Measurements from ENCODE around the gene AP1S1.
"Not testable (repeated sequence)": the region's sequence is repeated elsewhere in the genome, so short reads cannot be mapped to it uniquely, and the experiment has no call there.

The AP1S1 gene

GRCh38 chr7:101179713-101180112 is 25.4 kb downstream of the AP1S1 start:
- DNase-seq = no peak
- H3K4me3 ChIP-seq (ENCODE audit: insufficient read depth, low read depth, low read length, poor library complexity, severe bottlenecking) = no peak overlapping the region

GRCh38 chr7:101180130-101180755 is 26.0 kb downstream of the AP1S1 start, which contains the start of gene NAT16:
TSS of gene NAT16 (minus strand) at chr7:101180293. CDS start at chr7:101174807, 5,486 bp downstream.
- Histone ChIP-seq H3K4me3 (ENCODE audit: insufficient read depth, low read depth, low read length, poor library complexity, severe bottlenecking) (no peak within 1 kb of the TSS), H3K4me1 (ENCODE audit: control insufficient read depth, insufficient read depth, low read length, poor library complexity, severe bottlenecking) (peaks cover 16% of the 10 kb centered on the region), H3K27me3 (replicated peaks; ENCODE audit: control insufficient read depth, insufficient read depth, low read length, poor library complexity, severe bottlenecking) (peaks cover 53% of the 10 kb centered on the region), H3K36me3 (ENCODE audit: control insufficient read depth, insufficient read depth, low read length) (no peaks in the 10 kb centered on the region), H3K27ac (ENCODE audit: insufficient read depth, low read length, poor library complexity, severe bottlenecking) (no peak within 1 kb of the TSS), H3K9me3 (ENCODE audit: control insufficient read depth, low read length) (no peaks in the 10 kb centered on the region)
- no peak for DNase-seq

More at GRCh38 chr7:101179713-101180112, 25.4 kb downstream of the AP1S1 start:
- Histone ChIP-seq H3K9me3 (ENCODE audit: control insufficient read depth, low read length) (no peaks in the 10 kb centered on the region), H3K27me3 (replicated peaks; ENCODE audit: control insufficient read depth, insufficient read depth, low read length, poor library complexity, severe bottlenecking) (peaks cover 57% of the 10 kb centered on the region), H3K36me3 (ENCODE audit: control insufficient read depth, insufficient read depth, low read length) (no peaks in the 10 kb centered on the region), H3K27ac (ENCODE audit: insufficient read depth, low read length, poor library complexity, severe bottlenecking) (no peak overlapping the region), H3K4me1 (ENCODE audit: control insufficient read depth, insufficient read depth, low read length, poor library complexity, severe bottlenecking) (peaks cover 16% of the 10 kb centered on the region)

GRCh38 chr7:101185258-101185839 is 31.1 kb downstream of the AP1S1 start:
- H3K4me3 ChIP-seq (ENCODE audit: insufficient read depth, low read depth, low read length, poor library complexity, severe bottlenecking) = no peak overlapping the region
- H3K4me1 ChIP-seq (ENCODE audit: control insufficient read depth, insufficient read depth, low read length, poor library complexity, severe bottlenecking) = peaks cover 2% of the 10 kb centered on the region
- H3K9me3 ChIP-seq (ENCODE audit: control insufficient read depth, low read length) = no peaks in the 10 kb centered on the region
- H3K27me3 ChIP-seq (replicated peaks; ENCODE audit: control insufficient read depth, insufficient read depth, low read length, poor library complexity, severe bottlenecking) = peaks cover 14% of the 10 kb centered on the region
- no peak overlapping the region for H3K27ac ChIP-seq (ENCODE audit: insufficient read depth, low read length, poor library complexity, severe bottlenecking)
- no peak for DNase-seq
- H3K36me3 ChIP-seq (ENCODE audit: control insufficient read depth, insufficient read depth, low read length) = no peaks in the 10 kb centered on the region

- no peak for DNase-seq
- Histone ChIP-seq H3K27me3 (replicated peaks; ENCODE audit: control insufficient read depth, insufficient read depth, low read length, poor library complexity, severe bottlenecking) (peaks cover 8% of the 10 kb centered on the region), H3K4me3 (ENCODE audit: insufficient read depth, low read depth, low read length, poor library complexity, severe bottlenecking) (no peak overlapping the region), H3K36me3 (ENCODE audit: control insufficient read depth, insufficient read depth, low read length) (no peaks in the 10 kb centered on the region), H3K4me1 (ENCODE audit: control insufficient read depth, insufficient read depth, low read length, poor library complexity, severe bottlenecking) (no peaks in the 10 kb centered on the region), H3K27ac (ENCODE audit: insufficient read depth, low read length, poor library complexity, severe bottlenecking) (no peak overlapping the region), H3K9me3 (ENCODE audit: control insufficient read depth, low read length) (no peaks in the 10 kb centered on the region)
These were observed 31.9 kb downstream of the AP1S1 start for GRCh38 chr7:101186194-101186593.

- Histone ChIP-seq H3K9me3 (ENCODE audit: control insufficient read depth, low read length) (no peaks in the 10 kb centered on the region), H3K27me3 (replicated peaks; ENCODE audit: control insufficient read depth, insufficient read depth, low read length, poor library complexity, severe bottlenecking) (peaks cover 7% of the 10 kb centered on the region), H3K36me3 (ENCODE audit: control insufficient read depth, insufficient read depth, low read length) (no peaks in the 10 kb centered on the region), H3K4me3 (ENCODE audit: insufficient read depth, low read depth, low read length, poor library complexity, severe bottlenecking) (no peak overlapping the region), H3K27ac (ENCODE audit: insufficient read depth, low read length, poor library complexity, severe bottlenecking) (no peak overlapping the region), H3K4me1 (ENCODE audit: control insufficient read depth, insufficient read depth, low read length, poor library complexity, severe bottlenecking) (no peaks in the 10 kb centered on the region)
- DNase-seq = no peak
These were observed 32.7 kb downstream of the AP1S1 start for GRCh38 chr7:101186844-101187428.

- H3K27ac ChIP-seq (ENCODE audit: insufficient read depth, low read length, poor library complexity, severe bottlenecking) = no peak overlapping the region
- H3K9me3 ChIP-seq (ENCODE audit: control insufficient read depth, low read length) = no peaks in the 10 kb centered on the region
- no peak overlapping the region for H3K4me3 ChIP-seq (ENCODE audit: insufficient read depth, low read depth, low read length, poor library complexity, severe bottlenecking)
These were observed 34.8 kb downstream of the AP1S1 start for GRCh38 chr7:101189109-101189508.

GRCh38 chr7:101195884-101196283 is 41.6 kb downstream of the AP1S1 start:
- Histone ChIP-seq H3K4me1 (ENCODE audit: control insufficient read depth, insufficient read depth, low read length, poor library complexity, severe bottlenecking) (no peaks in the 10 kb centered on the region), H3K27me3 (replicated peaks; ENCODE audit: control insufficient read depth, insufficient read depth, low read length, poor library complexity, severe bottlenecking) (peaks cover 10% of the 10 kb centered on the region), H3K27ac (ENCODE audit: insufficient read depth, low read length, poor library complexity, severe bottlenecking) (no peak overlapping the region), H3K36me3 (ENCODE audit: control insufficient read depth, insufficient read depth, low read length) (no peaks in the 10 kb centered on the region), H3K9me3 (ENCODE audit: control insufficient read depth, low read length) (no peaks in the 10 kb centered on the region), H3K4me3 (ENCODE audit: insufficient read depth, low read depth, low read length, poor library complexity, severe bottlenecking) (no peak overlapping the region)
- DNase-seq = no peak

More at GRCh38 chr7:101189109-101189508, 34.8 kb downstream of the AP1S1 start:
- H3K36me3 ChIP-seq (ENCODE audit: control insufficient read depth, insufficient read depth, low read length) = no peaks in the 10 kb centered on the region
- no peaks in the 10 kb centered on the region for H3K27me3 ChIP-seq (replicated peaks; ENCODE audit: control insufficient read depth, insufficient read depth, low read length, poor library complexity, severe bottlenecking)
- no peak for DNase-seq
- no peaks in the 10 kb centered on the region for H3K4me1 ChIP-seq (ENCODE audit: control insufficient read depth, insufficient read depth, low read length, poor library complexity, severe bottlenecking)

- Histone ChIP-seq H3K9me3 (ENCODE audit: control insufficient read depth, low read length) (no peaks in the 10 kb centered on the region), H3K36me3 (ENCODE audit: control insufficient read depth, insufficient read depth, low read length) (no peaks in the 10 kb centered on the region), H3K27me3 (replicated peaks; ENCODE audit: control insufficient read depth, insufficient read depth, low read length, poor library complexity, severe bottlenecking) (peaks cover 20% of the 10 kb centered on the region), H3K27ac (ENCODE audit: insufficient read depth, low read length, poor library complexity, severe bottlenecking) (no peak overlapping the region), H3K4me3 (ENCODE audit: insufficient read depth, low read depth, low read length, poor library complexity, severe bottlenecking) (no peak overlapping the region), H3K4me1 (ENCODE audit: control insufficient read depth, insufficient read depth, low read length, poor library complexity, severe bottlenecking) (peaks cover 5% of the 10 kb centered on the region)
- DNase-seq = no peak
These were observed 43.7 kb downstream of the AP1S1 start for GRCh38 chr7:101197991-101198390.

GRCh38 chr7:101198476-101198875 is 44.2 kb downstream of the AP1S1 start:
- peaks cover 22% of the 10 kb centered on the region for H3K27me3 ChIP-seq (replicated peaks; ENCODE audit: control insufficient read depth, insufficient read depth, low read length, poor library complexity, severe bottlenecking)
- peaks cover 5% of the 10 kb centered on the region for H3K4me1 ChIP-seq (ENCODE audit: control insufficient read depth, insufficient read depth, low read length, poor library complexity, severe bottlenecking)
- no peak overlapping the region for H3K27ac ChIP-seq (ENCODE audit: insufficient read depth, low read length, poor library complexity, severe bottlenecking)
- no peaks in the 10 kb centered on the region for H3K9me3 ChIP-seq (ENCODE audit: control insufficient read depth, low read length)
- H3K36me3 ChIP-seq (ENCODE audit: control insufficient read depth, insufficient read depth, low read length) = no peaks in the 10 kb centered on the region
- H3K4me3 ChIP-seq (ENCODE audit: insufficient read depth, low read depth, low read length, poor library complexity, severe bottlenecking) = no peak overlapping the region
- no peak for DNase-seq

GRCh38 chr7:101199522-101199921 is 45.2 kb downstream of the AP1S1 start:
- not testable (repeated sequence) for H3K27ac ChIP-seq (ENCODE audit: insufficient read depth, low read length, poor library complexity, severe bottlenecking); H3K9me3 ChIP-seq (ENCODE audit: control insufficient read depth, low read length); H3K4me1 ChIP-seq (ENCODE audit: control insufficient read depth, insufficient read depth, low read length, poor library complexity, severe bottlenecking); H3K36me3 ChIP-seq (ENCODE audit: control insufficient read depth, insufficient read depth, low read length); DNase-seq; H3K4me3 ChIP-seq (ENCODE audit: insufficient read depth, low read depth, low read length, poor library complexity, severe bottlenecking)
- peaks cover 23% of the 10 kb centered on the region for H3K27me3 ChIP-seq (replicated peaks; ENCODE audit: control insufficient read depth, insufficient read depth, low read length, poor library complexity, severe bottlenecking)
